CD4-positive, alpha-beta T cell treated with Interleukin-17A for 1 hour (primary cell): ENCODE data around the gene CREB3L4.
"Not testable (repeated sequence)": the region's sequence is repeated elsewhere in the genome, so short reads cannot be mapped to it uniquely, and the experiment has no call there.

Experiments
- DNase-seq: peaks from one replicate; pipeline ENCODE4 v3.0.0-alpha.2; 2020

The CREB3L4 gene

DNA sequence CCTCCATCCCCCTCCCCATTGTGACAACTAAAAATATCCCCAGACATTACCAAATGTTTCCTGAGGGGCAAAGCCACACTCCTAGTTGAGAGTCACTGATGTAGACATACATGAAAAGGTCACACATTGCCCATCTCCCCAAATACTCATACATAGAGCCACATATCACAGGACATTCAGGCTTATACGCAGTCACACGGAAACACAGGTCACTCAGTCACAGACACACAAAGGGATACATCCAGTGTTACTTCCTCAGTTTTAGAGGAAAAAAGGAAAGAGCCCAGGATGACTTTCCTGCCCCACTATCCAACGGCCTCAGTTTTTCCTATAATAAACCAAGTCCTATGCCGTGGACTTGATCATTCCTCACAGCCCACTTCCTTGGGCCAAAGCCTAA lies 6.3 kb upstream of the CREB3L4 start:
- DNase-seq: no peak

- no peak for DNase-seq
Measured at GRCh38 chr1:153962088-153963029, 5.3 kb upstream of the CREB3L4 start.

- peak; percentile 95 for DNase-seq
Measured at GRCh38 chr1:153963030-153963849, 4.5 kb upstream of the CREB3L4 start, which contains the start of gene SLC39A1. SLC39A1 (minus strand) TSS chr1:153963537; CDS start chr1:153962715, 822 bp downstream.

GRCh38 chr1:153963850-153964331 lies 3.8 kb upstream of the CREB3L4 start:
- no peak for DNase-seq

DNA sequence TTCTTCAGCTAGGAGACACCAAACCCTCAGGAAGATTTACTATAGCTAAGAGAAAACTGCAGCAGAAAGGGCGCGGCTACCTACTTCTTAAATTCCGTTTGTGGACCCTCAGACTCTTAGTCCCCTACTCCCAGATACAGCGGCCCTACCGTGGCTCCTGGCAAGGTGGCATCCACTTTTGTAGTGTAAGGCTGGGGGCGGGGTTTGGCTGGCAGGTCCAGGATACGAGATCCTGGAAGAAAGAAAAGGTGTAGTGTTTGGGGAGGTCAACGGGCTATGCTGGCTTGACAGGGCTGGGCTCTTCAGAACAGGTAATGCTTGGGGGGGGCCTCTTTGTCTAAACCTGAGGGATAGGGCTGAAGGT lies 280 bp downstream of the CREB3L4 start:
- DNase-seq: no peak

GRCh38 chr1:153968408-153968807 lies 706 bp downstream of the CREB3L4 start:
- DNase-seq: no peak

- no peak for DNase-seq
Measured at GRCh38 chr1:153968972-153969371, 1.3 kb downstream of the CREB3L4 start.

DNA sequence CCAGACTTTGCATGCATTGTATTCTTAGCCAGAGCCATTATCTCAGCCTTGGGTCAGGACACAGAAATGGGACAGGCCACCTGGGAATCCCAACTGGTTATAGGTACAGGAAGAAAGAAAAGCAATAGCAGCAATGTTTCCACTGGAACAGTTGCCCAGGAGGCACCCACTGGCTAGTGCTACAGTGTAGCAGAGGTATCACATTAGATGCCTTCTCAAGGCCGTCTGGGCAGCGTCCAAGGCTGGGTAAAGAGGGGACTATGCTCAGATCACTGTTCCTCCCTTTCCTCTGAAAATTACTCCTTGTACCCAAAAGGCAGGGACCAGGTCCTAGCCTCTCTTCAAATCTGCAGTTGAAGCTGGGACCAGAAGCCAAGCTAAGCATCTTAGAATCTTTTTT lies 2.6 kb downstream of the CREB3L4 start:
- no peak for DNase-seq

GRCh38 chr1:153973071-153973470 lies 5.4 kb downstream of the CREB3L4 start:
- DNase-seq: no peak

DNA sequence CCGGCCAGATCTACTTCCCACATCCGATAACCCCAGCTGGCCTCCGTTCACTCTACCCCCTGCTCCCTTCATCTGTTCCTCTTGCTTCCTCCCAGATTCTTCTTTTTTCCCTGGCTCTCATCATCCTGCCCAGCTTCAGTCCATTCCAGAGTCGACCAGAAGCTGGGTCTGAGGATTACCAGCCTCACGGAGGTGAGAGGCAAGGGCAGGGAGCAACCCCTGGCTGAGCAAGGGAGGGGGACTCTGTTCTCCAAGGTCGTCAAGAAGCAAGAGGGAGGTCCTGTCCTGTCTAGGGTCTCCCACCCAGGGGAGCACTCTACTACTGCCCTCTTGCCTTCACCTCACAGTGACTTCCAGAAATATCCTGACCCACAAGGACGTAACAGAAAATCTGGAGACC lies 5.8 kb downstream of the CREB3L4 start:
- DNase-seq: no peak

DNA sequence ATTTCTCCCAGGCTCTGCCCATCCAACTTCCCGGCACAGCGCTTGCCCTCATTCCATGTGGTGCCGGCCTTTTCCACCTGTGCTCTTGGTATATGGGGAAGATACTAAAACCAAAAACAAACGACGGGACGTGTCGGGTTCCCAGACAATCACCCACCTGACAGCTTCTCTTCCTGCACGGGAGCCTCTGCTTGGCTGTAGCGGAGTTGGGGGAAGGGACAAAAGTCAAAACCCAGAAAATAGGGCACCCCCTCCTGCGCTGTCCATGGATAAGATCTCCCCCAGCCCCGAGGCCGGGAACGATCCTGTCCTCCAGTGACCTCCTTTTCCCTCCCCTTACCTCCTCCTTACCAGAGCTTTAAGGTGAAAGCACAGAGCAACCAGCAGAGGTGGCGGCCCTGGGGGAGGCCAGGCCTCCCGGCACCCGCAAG lies 9.1 kb downstream of the CREB3L4 start:
- DNase-seq: no peak

DNA sequence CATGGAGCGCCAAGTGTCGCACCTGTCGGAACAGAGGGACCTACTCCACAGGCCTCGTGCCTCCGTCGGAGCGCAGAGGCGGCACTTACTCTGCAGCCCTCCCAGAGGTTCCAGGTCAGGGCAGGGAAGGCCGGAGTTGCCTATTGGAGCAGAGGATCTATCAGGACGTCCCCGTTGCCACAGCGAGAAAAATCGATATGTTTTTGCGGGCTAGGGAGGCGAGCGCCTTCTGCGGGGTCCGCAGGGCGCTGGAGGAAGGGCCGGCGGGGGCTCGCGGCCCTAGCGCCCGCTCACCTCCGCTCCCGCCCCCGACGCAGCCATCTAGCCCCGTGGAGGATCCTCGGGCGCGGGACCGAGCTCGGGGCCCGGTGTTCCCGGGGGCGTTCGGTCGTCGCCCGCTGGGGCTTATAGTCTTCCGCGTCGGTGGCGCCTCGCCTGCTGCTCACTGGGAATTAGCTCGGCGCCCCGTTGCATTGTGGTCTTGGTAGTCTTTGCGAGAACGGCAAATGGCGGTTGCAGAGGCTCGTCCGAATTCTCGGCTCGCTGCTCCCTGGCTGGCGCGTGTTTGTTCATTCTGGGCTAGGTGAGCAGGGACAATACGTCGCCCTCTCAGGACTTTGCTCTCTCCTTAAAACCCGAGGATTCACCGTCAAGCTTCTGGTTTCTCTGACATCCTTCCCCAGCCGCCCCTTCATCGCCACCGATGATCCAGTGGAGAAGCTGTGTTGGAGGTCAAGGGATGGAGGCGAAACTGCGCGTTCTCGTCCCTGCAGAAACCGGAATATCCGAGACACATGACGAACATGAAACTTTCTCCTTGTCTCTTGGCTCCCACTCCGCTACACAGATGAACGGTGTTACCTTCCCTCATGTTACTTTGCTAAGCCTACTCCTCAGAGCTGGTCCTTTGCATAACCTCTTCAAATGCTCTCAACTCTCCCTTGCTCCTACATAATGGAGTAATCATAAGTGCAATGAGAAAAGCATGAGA lies 9.8 kb downstream of the CREB3L4 start, which contains the start of gene JTB:
TSS of gene JTB (minus strand) at position 425 of the 991 bp plus-strand sequence. CDS start at position 3, 422 bp downstream.
- peak; percentile 88 for DNase-seq

DNA sequence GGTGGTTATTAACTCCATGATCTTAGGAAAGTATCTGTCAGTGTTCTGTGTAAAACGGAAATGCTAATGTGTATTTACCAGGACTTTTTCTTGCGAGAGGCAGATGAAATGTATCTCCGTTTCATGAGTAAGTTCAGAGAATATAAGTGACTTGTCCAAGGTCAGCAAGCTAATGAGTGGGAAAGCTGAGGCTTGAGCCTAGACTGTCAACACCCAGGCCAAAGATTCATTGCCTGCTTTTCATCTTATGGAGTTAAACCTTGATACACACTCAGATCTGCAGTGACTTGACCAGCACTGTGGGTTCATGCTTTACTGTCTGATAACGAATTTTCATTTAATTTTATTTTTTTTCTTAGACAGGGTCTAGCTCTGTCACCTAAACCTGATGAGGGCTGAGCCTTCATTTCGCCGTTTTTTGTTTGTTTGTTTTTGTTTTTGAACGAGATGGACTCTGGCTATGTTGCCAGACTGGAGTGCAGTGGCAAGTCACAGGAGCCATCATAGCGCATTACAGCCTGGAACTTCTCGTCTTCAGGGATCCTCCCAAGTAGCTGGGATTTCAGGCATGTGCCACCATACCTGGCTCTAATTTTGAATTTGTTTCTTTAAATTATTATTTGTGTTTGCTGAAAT lies 10.7 kb downstream of the CREB3L4 start:
- DNase-seq: no peak

- not testable (repeated sequence) for DNase-seq
Measured at GRCh38 chr1:153979091-153979490, 11.4 kb downstream of the CREB3L4 start.

GRCh38 chr1:153981735-153982134 lies 14.0 kb downstream of the CREB3L4 start:
- DNase-seq: not testable (repeated sequence)

- DNase-seq: no peak
Measured at GRCh38 chr1:153984123-153984894, 16.6 kb downstream of the CREB3L4 start.

DNA sequence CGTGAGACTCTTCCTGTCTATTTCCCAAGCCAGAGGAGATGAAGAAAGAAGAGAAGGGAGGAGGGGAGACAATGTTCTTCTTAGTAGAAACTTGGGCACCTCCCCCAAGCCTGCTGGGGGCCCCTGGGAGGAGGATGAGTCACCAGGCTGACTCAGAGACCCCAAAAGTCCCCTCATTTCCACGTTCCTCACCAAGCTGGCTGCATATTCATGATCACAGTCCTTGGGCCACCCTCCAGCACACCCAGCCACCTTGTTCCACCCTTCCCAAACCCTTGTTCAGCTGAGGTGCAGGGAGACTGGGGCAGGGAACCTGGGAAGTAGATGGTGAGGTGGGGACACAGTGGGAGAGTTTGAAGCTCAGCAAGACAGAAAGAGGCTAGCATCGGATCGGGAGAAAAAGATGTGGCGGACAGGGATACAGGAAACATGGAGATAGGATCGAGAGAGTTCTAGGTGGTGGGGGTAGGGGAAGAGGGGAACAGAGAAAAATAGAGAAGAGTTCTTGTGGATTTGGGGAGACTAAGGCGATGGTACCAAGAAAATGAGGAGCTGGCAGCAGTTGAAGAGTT lies 17.7 kb downstream of the CREB3L4 start:
- no peak for DNase-seq

DNA sequence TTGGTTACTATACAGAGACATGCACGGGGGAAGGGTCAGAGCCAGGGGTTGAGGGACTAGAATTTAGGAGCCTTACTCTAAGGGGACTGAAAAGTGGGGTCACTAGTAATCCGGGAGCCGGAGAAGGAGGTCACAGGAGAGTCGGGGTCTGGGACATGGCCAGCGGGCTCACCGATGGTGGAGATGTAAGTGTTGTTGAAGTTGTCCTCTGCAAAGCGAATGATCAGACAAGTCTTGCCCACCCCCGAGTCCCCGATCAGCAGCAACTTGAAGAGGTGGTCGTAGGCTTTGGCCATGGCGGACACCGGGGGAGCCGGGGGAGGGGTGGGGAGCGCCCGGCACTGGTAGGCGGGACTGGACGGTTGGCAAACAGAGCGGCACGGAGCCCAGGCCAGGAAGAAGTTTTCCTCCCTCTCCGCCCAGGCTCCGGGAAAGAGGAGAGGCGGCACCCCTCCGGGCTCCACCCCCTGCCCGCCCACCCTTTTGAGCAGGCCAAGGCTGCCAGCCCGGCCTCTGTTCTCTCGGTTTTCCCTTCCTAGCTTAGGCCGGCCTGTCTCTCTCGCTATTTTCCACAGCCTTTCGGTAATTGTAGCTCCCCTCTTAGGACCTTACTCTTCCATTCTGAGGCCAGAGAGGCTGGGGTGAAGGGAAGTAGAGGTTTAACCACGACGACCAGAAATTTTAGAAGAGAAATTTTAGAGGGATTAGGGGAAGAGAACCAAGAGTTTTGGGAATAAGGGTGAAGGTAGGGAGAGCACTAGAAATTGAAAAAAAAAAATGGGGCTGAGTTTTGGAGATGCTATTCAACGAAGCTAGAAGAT lies 18.4 kb downstream of the CREB3L4 start, which contains the start of gene RAB13:
TSS of gene RAB13 (minus strand) at position 399 of the 821 bp plus-strand sequence. CDS start at position 296, 103 bp downstream.
- no peak for DNase-seq

DNA sequence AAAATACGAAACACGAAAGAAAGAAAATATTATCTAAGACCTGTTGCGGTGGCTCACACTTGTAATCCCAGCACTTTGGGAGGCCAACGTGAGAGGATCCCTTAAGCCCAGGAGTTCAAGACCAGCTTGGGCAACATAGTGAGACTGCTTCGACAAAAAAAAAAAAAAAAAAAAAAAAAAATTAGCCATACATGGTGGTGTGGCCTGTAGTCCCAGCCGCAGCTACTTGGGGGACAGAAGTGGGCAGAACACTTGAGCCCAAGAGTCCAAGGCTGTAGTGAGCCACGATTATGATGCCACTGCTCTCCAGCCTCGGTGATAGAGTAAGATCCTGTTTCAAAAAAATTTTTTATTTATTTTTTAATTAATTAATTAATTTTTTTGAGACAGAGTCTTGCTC lies 19.9 kb downstream of the CREB3L4 start:
- no peak for DNase-seq
